NCI-H510A (cell line): ENCODE results near the gene METTL8.

ENCODE experiments used
- DNase-seq: peaks from one replicate; lab custom pipeline; 2025; lab: John Stamatoyannopoulos, UW

METTL8 gene, protein sequence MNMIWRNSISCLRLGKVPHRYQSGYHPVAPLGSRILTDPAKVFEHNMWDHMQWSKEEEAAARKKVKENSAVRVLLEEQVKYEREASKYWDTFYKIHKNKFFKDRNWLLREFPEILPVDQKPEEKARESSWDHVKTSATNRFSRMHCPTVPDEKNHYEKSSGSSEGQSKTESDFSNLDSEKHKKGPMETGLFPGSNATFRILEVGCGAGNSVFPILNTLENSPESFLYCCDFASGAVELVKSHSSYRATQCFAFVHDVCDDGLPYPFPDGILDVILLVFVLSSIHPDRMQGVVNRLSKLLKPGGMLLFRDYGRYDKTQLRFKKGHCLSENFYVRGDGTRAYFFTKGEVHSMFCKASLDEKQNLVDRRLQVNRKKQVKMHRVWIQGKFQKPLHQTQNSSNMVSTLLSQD

DNA sequence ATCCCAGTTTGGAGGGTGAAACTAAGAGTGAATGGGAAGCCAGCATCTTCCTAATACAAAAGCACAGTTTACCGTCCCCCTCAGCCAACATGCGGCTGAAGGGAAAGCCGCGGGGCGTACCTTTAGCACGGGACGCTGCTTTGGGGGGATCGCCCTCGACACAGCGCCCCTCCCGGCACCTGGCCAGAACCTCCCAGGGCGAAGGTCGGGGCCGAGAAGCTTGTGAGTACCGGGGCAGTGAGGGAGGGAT lies at the start of gene METTL8:
Gene METTL8 (minus strand): TSS at position 228 of the 250 bp plus-strand sequence. CDS start 41,805 bp downstream, outside the sequence.
- DNase-seq, result no peak

- DNase-seq, result no peak
Observed at GRCh38 chr2:171482877-171483276, 49.1 kb upstream of the METTL8 start.

DNA sequence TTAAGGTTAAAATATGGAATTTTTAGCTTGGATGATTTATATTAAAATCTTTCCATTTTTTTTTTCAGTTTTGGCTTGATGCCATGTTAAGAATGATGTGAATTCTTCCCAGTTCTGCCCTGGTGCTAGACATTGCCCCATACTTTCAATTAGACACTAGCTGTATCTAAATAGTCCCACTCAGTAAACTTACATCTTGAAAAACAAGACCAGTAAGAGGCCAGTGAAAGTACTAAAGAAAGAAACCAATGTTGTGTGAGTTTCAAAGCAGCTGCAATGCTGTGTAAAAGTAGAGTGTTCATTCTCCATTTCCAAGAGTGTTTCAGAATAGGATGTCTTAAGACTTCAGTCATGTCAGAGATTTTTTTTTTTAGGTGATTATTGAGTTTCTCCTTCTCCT lies 48.5 kb upstream of the METTL8 start:
- DNase-seq, result no peak

DNA sequence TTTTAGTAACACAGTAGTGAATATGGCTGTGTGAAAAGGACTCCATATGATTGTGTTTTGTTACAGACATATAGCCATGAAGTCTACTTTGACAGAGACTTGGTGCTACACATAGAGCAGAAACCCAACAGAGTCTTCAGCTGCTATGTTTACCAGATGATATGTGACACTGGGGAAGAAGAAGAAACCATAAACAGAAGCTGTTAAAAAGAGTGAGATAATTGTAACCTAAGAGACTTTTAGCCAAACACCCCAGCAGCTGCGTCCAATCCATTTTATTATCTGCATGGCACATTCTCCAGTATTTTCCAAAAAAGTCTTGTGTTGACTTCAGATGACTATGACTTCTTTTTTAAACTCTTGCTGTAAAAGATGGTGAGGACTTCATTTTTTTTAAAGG lies 47.1 kb upstream of the METTL8 start:
- DNase-seq, result no peak

GRCh38 chr2:171479154-171479814 lies 45.5 kb upstream of the METTL8 start:
- no peak for DNase-seq

GRCh38 chr2:171478345-171478744 lies 44.6 kb upstream of the METTL8 start:
- DNase-seq, result no peak

- DNase-seq, result no peak
Observed at GRCh38 chr2:171475979-171476378, 42.2 kb upstream of the METTL8 start.

- DNase-seq, result no peak
Observed at GRCh38 chr2:171470129-171470528, 36.3 kb upstream of the METTL8 start.

- DNase-seq, result no peak
Observed at GRCh38 chr2:171469176-171469575, 35.4 kb upstream of the METTL8 start.

DNA sequence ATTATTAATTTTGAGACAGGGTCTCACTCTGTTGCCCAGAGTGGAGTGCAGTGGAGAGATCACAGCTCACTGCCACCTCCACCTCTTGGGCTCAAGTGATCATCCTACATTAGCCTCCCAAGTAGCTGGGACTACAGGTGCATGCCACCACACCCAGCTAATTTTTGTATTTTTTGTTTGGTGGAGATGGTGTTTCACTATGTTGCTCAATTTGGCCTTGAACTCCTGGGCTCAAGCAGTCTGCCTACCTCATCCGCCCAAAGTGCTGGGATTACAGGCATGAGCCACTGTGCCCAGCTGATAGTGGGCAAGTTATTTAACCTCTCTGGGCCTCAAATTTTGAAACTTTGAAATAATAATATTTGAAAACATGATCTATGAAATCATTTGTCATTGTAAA lies 26.7 kb upstream of the METTL8 start:
- DNase-seq, result no peak

DNA sequence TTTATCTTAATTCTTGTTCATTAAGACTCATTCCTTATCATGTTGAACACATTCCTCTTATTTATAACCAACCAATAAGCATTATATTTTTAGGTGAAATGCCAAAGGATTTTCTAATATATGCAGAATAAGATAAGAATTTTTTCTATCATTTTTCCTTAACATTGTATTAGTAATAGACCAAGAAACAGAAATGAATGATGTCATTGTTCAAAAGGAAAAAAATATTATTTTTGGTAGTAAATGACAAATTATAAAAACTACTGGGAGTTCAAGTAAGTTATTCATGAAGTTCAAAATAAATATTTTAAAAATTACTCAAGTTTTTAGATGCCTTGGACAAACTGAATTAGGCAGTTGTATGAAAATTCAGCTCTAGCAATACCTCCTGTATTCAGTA lies 25.7 kb upstream of the METTL8 start:
- no peak for DNase-seq

DNA sequence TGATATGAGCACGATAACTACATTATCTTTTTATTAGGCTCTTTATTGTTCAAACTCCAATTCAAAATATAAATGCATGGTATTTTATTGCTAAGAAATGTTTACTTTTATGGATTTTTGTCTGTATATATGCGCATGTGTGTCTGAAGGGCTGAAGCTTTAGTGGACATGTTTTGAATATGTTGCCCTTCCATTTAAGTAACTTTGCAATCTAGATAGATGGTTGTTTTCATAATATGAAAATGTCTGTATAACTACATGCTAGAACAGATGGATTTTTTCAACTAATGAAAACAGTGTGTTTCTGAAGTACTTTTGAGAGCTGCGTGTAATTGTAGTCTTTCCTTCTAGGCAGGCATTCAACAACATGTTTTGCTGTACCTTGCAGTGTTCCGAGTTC lies 19.0 kb upstream of the METTL8 start:
- no peak for DNase-seq

DNA sequence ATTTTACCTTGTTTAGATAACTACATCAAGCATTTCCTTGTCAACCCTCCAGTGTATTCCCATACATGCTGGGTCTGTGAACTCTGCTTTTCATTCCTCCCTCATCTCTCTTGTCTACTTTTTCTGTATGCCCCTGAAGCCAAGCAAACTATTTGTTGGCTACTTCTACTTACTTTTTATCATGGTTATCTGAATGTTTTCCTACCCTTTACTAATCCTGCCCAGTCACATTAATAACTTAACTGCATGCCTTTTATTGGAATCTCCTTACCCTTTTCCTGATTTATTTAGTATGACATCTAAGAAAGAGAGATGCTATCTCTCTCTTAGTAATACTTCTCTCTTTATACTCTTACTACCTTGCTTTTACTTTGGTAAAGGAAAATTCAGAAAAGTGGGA lies 17.3 kb upstream of the METTL8 start:
- DNase-seq, result no peak

DNA sequence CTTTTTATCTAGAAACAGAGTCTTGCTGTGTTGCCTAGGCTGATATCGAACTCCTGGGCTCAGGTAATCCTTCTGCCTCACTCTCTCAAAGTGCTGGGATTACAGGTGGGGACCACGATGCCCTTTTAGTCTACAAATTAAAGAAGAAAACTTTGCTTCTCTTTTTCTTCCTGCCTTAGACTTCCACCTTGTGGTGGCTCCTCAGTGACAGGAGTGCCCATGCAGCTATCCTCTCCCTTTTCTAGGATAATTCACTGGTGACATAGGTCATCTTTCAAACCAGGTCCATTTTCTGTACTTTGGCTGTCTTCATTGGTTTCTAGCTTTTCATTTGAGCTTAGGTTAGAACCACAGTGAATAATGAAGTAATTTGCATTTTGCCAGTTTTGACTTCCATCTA lies 13.9 kb upstream of the METTL8 start:
- no peak for DNase-seq

DNA sequence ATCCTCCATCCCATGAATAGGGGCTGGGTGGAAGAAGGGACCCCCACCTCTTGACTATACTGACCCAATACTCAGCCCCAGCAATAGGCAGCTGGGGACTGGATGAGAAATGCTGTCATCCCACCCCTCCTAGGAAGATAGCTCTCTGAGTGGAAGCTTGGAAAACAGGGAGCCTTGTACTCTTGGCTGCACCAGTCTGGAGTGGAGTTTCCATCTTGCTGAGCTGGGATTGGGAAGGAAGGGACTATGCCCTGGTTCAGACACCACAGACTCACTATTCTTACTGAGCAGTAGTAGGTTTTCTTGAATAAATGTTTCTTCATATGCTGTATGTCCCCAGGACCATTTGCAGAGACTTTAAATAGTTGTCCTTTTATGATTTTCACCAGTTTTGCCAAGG lies 7.7 kb upstream of the METTL8 start:
- DNase-seq, result no peak

DNA sequence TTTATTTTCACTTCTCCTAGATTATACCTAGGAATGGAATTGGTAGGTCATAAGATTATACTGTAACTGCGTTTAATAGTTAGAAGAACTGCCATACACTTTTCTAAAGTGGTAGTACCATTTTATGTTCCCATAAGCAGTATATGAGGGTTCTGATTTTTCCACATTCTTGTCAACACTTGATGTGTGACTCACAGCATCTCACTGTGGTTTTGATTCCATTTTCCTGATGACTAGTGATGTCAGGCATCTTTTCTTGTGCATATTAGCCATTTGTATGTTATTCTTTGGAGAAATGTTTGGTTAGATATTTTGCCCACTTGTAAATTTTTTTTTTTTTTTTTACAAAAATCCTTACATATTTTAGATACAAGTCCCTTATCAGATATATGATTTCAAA lies 2.5 kb upstream of the METTL8 start:
- DNase-seq, result no peak

GRCh38 chr2:171434013-171434989 lies 511 bp upstream of the METTL8 start, which contains the start of gene DCAF17:
Gene DCAF17, plus strand, starts transcription at chr2:171434226. Its CDS starts 352 bp downstream, at chr2:171434578.
- DNase-seq, result peak; percentile 99

DNA sequence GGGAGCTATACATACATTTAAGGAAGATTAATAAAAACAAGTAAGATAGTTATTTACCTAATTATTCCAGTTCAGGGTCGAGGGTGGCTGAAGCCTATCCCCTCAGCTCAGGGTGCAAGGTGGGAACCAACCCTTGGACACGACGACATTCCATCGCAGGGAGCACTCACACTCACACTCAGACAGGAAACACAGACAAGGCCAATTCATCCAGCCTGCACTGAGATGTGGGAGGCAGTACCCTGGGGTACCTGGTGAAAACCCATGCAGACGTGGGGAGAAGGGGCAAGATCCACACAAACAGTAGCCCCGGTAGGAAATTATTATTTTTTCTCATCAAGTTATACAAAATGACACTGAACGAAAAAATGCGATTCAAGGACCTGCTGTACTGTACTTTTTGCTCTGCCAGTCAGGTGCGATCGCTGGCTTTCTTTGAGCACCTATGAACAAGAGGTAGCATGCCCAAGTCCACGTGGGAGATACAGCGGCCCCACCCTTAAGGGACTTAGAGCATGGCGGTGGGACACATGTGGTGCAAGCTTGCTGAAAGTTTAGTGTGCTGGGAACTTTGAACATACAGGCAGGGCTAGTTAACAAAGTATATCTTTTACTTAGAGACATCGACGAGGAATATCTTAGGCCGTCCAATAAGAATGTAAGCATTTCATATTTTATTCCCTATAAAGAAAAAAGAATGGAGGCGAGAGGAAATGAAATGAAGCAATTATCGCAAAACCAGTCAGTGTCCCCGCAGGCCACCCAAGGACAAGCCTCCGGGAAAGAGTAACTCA lies 624 bp downstream of the METTL8 start:
- DNase-seq, result peak; percentile 86

- no peak for DNase-seq
Observed at GRCh38 chr2:171432206-171432968, 1.4 kb downstream of the METTL8 start.

DNA sequence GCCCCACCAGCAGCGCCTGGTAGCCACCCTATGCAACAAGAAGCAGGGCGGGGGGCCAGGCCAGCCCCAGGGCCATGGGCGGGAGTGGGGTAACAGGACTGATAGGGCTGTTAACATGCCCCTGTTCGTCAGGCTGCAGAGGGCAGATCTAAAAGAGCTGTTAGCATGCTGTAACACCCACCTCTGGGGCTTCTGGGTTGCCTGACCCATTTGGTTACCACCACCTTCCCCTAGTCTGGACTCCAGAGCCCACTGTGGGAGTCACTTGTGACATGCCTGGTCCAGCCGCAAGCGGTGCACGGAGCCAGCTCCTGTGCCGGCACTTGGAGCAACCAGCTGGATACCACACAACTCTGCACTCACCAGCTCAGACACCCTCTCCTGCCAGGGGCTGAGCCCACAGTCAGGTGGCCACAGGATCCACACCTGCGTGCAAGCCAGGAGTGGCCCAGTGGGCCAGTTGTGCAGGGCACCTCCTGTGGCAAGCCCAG lies 2.1 kb downstream of the METTL8 start:
- DNase-seq, result no peak
